Endothelial cell of umbilical vein (primary cell): Measurements from ENCODE around the gene CDH9.

ENCODE experiments used
- CTCF ChIP-seq, 2 donors: IDR thresholded peaks; 1 replicate in 1 of 2; 2 replicates in 1 of 2; pipeline ENCODE4 v1.5.1; 2011; ENCODE audit warnings: low read length in 2 of 2, mild to moderate bottlenecking in 2 of 2, moderate library complexity in 2 of 2, control low read depth in 1 of 2, inconsistent platforms in 1 of 2, low read depth in 1 of 2; ENCODE audit not compliant: insufficient read depth in 1 of 2; ENCODE audit errors: extremely low read depth in 1 of 2
- EZH2 ChIP-seq: IDR thresholded peaks from 2 replicates; pipeline ENCODE4 v1.6.1; 2012; ENCODE audit warnings: borderline replicate concordance, low read depth, mild to moderate bottlenecking, moderate library complexity, low read length, inconsistent platforms; ENCODE audit not compliant: severe bottlenecking
- JUN ChIP-seq: IDR thresholded peaks from 2 replicates; pipeline ENCODE4 v1.6.1; 2011; ENCODE audit warnings: borderline replicate concordance, low read depth; ENCODE audit not compliant: insufficient read length, insufficient read depth
- MAX ChIP-seq: IDR thresholded peaks from 2 replicates; pipeline ENCODE4 v1.6.1; 2011; ENCODE audit not compliant: insufficient read depth, insufficient read length
- MYC ChIP-seq: IDR thresholded peaks from one replicate; pipeline ENCODE4 v1.6.1; 2011; ENCODE audit warnings: mild to moderate bottlenecking, low read depth, low read length
- POLR2A ChIP-seq: IDR thresholded peaks from 2 replicates; pipeline ENCODE4 v1.6.1; 2012; ENCODE audit warnings: low read depth, mild to moderate bottlenecking, control low read depth, low read length
- POLR2AphosphoS5 ChIP-seq: IDR thresholded peaks from 2 replicates; pipeline ENCODE4 v1.6.1; 2012; ENCODE audit warnings: low read depth, mild to moderate bottlenecking, control low read depth, low read length, moderate library complexity; ENCODE audit not compliant: insufficient read depth

GRCh38 chr5:27008604-27009539, 29.5 kb downstream of the CDH9 start:
- no peak for TF ChIP-seq CTCF (IDR thresholded peaks at IDR 0.05; ENCODE audit: extremely low read depth in 1 of 2, insufficient read depth in 1 of 2, low read depth in 1 of 2, low read length in 2 of 2)
- no peak for TF ChIP-seq POLR2AphosphoS5
- TF ChIP-seq EZH2 = no peak
- no peak for TF ChIP-seq MAX
- TF ChIP-seq MYC = no peak
- no peak for TF ChIP-seq POLR2A
- no peak for TF ChIP-seq JUN
